Activated T-helper 1 cell treated with anti-CD3 and anti-CD28 coated beads, Interleukin-12 subunit alpha, Interleukin-12 subunit beta, Interleukin-2, Interleukin-4 antibody, amounts not matched to agents 30 ng/mL and 10 ng/mL and 1 ng/mL, durations not matched to agents 14 hours and 24 hours and 36 hours (primary cell): ENCODE measurements around the gene BTBD6. TPM values are rescaled to one million over a fixed set of nuclear protein-coding genes. Genes with fewer than 3 reads are reported as not detected.

ENCODE experiments used
- DNase-seq: peaks from one replicate; pipeline ENCODE4 v3.0.0; 2021; ENCODE audit warnings: low spot score
- H3K27ac Mint-ChIP-seq: one replicate; pipeline ENCODE4 v1.8.0; 2021; ENCODE audit warnings: mild to moderate bottlenecking, mixed read lengths
- H3K27me3 Mint-ChIP-seq: one replicate; pipeline ENCODE4 v1.8.0; 2022; ENCODE audit warnings: mild to moderate bottlenecking, moderate library complexity, mixed read lengths; ENCODE audit not compliant: insufficient read depth
- H3K36me3 Mint-ChIP-seq: one replicate; pipeline ENCODE4 v1.8.0; 2021; ENCODE audit warnings: low read depth, mixed read lengths
- H3K4me1 Mint-ChIP-seq: one replicate; pipeline ENCODE4 v1.8.0; 2021; ENCODE audit warnings: low read depth, mixed read lengths
- H3K4me3 Mint-ChIP-seq: one replicate; pipeline ENCODE4 v1.8.0; 2021; ENCODE audit warnings: mild to moderate bottlenecking, moderate library complexity, mixed read lengths
- H3K9me3 Mint-ChIP-seq: one replicate; pipeline ENCODE4 v1.8.0; 2021; ENCODE audit warnings: mixed read lengths
- intact Hi-C: fragments of 100-400 bp; cut with micrococcal nuclease; formaldehyde crosslinking; loops from one replicate; pipeline ENCODE4 v1.15.1; 2024
- total RNA-seq: library from RNA; stranded (reverse); gene quantifications from 2 replicates; pipeline ENCODE4 v1.2.3, GENCODE V29; 2022

BTBD6 gene
- total RNA-seq, 1 donor from 2014 or later, result 41.9 TPM

DNA sequence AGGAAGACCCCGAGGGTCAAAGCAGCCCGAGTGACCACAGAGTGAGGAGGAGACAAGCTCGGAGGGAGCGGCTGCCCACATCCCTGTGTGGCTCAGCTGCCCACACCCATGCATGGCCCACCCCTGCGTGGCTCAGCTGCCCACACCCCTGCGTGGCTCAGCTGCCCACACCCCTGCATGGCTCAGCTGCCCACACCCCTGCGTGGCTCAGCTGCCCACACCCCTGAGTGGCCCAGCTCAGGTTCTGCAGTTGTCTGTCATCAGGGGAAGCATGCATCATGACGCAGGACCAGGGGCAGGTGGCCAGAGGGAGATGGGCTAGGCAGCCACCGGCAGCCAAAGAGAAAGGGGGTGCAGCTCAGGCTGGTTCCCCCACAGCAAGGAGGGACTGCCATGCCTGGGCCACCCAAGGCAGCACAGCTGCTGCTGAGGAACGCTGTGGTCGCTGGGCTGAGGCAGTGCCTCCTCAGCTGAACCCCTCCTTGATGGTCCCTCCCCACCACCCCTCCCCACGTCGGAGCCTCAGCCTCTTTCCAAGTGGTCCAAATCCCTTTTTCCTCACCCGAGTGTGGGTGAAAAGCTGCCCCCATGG, 33.9 kb upstream of the BTBD6 start:
- H3K27ac Mint-ChIP-seq, result no peak overlapping the region
- H3K4me3 Mint-ChIP-seq, result no peak overlapping the region
- intact Hi-C loops, result no loop called here
- H3K36me3 Mint-ChIP-seq, result peaks cover 3% of the 10 kb centered on the region
- H3K27me3 Mint-ChIP-seq, result no peaks in the 10 kb centered on the region
- no peaks in the 10 kb centered on the region for H3K9me3 Mint-ChIP-seq
- no peaks in the 10 kb centered on the region for H3K4me1 Mint-ChIP-seq
- DNase-seq, result no peak

DNA sequence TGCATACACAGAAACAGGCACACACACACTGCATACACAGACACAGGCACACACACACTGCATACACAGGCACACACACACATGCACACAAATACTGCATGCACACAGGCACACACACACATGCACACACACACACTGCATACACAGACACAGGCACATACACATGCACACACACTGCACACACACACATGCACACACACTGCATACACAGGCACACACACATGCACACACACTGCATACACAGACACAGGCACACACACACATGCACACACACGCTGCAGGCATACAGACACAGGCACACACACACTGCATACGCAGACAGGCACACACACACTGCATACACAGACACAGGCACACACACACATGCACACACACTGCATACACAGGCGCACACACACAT, 32.7 kb upstream of the BTBD6 start:
- intact Hi-C loops, result no loop called here
- Mint-ChIP-seq H3K36me3 (peaks cover 6% of the 10 kb centered on the region), H3K27ac (no peak overlapping the region), H3K4me1 (no peaks in the 10 kb centered on the region), H3K9me3 (no peaks in the 10 kb centered on the region), H3K4me3 (no peak overlapping the region), H3K27me3 (no peaks in the 10 kb centered on the region)
- DNase-seq, result no peak

DNA sequence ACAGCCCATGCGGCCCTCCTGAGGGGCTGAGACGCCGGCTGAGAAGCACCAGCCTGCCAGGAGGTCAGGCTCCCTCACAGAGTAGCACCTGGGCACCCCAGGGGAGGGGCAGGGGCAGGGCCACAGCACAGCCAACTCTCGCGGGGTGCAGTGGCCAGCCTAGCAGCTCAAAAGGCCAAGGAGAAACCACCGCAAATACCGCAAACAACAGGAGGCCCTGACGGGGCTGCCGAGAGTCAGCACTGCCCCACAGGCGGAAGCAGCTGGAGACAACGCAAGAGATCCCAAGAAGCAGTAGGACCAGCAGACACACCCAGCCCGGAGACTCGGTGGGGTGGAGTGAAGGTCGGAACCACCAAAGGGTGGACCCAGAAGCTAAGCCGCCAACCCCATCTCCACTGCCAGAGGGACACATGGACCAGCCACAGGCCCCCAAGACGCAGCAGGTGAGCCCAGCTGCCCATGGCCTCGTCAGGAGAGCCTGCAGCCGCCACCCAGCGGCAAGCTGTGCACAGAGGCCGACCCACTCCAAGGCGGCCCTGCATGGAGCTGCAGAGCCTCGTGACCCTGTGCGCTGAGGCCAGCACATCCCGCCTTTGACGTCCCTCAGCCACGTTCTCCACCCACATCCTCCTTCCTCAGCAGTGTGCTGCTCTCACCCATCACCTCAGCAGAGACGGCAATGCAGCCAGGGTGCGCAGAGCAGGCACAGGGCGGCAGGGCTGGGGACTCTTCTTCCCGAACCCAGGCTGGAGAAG, 31.7 kb upstream of the BTBD6 start:
- H3K4me1 Mint-ChIP-seq, result no peaks in the 10 kb centered on the region
- no peak overlapping the region for H3K4me3 Mint-ChIP-seq
- DNase-seq, result no peak
- no peaks in the 10 kb centered on the region for H3K27me3 Mint-ChIP-seq
- intact Hi-C loops, result no loop called here
- no peak overlapping the region for H3K27ac Mint-ChIP-seq
- H3K36me3 Mint-ChIP-seq, result peaks cover 6% of the 10 kb centered on the region
- H3K9me3 Mint-ChIP-seq, result no peaks in the 10 kb centered on the region

DNA sequence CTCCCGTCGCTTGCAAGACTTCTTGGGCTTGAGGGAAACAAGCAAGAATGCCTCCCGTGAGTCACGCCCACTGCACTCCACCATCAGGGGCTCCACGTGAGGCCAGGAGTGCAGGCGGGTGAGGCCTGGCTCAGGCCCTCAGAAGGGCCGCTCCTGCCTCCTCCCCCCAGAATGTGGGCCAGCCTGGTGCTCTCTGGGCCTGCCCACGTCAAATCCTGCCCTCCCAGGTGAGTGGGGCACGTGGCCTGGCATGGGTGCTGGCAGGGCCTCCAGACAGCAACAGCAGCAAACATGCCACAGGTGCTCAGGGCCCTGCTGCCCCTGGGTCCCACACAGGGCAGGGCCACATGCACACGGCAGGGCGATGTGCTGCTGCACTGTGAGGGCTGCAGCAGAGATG, 30.6 kb upstream of the BTBD6 start:
- Mint-ChIP-seq H3K4me3 (no peak overlapping the region), H3K27ac (no peak overlapping the region), H3K36me3 (peaks cover 11% of the 10 kb centered on the region), H3K9me3 (no peaks in the 10 kb centered on the region), H3K27me3 (no peaks in the 10 kb centered on the region), H3K4me1 (no peaks in the 10 kb centered on the region)
- no peak for DNase-seq
- intact Hi-C loops, result no loop called here

DNA sequence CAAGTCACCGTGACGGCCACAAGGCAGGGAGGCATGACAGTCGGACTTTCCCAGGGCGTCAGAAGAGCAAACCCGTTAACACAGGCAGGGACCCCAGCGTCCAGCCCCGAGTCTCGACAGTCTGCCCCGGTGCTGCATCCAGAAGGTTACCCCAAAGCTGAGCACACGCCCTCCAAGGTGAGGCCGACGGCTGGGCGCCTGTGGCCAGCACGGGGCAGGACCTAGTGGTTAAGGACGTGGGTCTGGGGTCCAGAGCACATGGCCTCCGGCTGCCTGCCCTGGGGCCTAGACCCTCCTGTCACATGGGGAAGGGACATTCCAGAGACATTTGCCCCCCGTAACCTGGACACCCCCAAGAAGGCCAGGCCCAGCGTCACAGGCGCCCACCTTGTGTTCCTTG, 29.7 kb upstream of the BTBD6 start:
- Mint-ChIP-seq H3K27me3 (no peaks in the 10 kb centered on the region), H3K4me1 (no peaks in the 10 kb centered on the region), H3K36me3 (peaks cover 15% of the 10 kb centered on the region), H3K27ac (no peak overlapping the region), H3K9me3 (no peaks in the 10 kb centered on the region), H3K4me3 (no peak overlapping the region)
- intact Hi-C loops, result no loop called here
- no peak for DNase-seq

DNA sequence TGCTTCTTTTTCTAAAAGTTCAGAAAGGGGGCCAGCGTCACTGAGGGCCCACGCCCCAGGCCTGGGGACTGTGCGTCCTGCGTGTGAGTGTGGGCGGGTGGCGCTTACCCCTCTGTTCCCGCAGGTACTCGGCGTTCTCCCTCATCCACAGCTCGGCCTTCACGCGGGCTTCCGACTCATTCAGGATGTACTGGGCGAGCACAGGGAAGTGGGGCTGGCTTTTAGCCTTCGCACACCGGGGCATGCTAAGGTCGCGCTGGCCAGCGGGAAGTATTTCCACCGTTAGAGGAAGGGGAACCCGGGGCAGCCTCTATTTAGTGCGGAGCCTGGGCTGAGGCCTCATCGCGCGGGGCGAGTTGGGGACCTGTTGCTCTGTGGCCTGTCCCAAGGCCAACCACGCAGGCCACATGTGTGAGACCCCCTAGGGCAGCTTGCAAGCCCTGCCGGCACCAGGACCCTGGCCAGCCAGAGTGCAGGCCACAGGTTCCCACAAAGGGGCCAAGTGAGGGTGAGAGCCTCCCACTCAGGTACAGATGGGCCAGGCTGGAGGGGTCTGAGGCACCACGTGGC, 29.2 kb upstream of the BTBD6 start:
- Mint-ChIP-seq H3K9me3 (no peaks in the 10 kb centered on the region), H3K4me3 (no peak overlapping the region)

DNA sequence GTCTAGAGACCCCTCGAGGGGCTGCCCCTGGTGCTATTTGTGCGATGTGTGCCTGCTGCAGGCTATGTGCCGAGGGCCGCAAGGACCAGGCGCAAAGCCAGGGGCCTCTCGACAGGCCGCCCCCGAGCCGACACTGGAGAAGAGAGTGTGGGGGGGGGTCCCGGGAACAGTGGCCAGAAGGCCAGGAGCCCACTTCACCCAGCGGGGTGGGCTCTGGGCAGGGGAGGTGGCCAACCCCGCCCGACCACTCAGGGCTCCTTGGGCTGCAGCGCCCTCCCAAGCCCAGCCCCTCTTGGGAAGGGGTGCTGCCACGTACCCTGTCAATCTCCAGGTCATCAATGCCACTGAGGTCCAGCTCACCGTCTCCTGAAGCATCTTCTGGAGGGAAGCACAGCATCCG, 28.6 kb upstream of the BTBD6 start:
- H3K27me3 Mint-ChIP-seq, result no peaks in the 10 kb centered on the region
- intact Hi-C loops, result no loop called here
- H3K4me1 Mint-ChIP-seq, result no peaks in the 10 kb centered on the region
- H3K36me3 Mint-ChIP-seq, result peaks cover 15% of the 10 kb centered on the region
- H3K9me3 Mint-ChIP-seq, result no peaks in the 10 kb centered on the region
- no peak for DNase-seq
- H3K4me3 Mint-ChIP-seq, result no peak overlapping the region
- H3K27ac Mint-ChIP-seq, result no peak overlapping the region

More for the DNA sequence above, 29.2 kb upstream of the BTBD6 start:
- Mint-ChIP-seq H3K4me1 (no peaks in the 10 kb centered on the region), H3K27ac (no peak overlapping the region), H3K27me3 (no peaks in the 10 kb centered on the region), H3K36me3 (peaks cover 15% of the 10 kb centered on the region)
- intact Hi-C loops, result no loop called here
- DNase-seq, result no peak

DNA sequence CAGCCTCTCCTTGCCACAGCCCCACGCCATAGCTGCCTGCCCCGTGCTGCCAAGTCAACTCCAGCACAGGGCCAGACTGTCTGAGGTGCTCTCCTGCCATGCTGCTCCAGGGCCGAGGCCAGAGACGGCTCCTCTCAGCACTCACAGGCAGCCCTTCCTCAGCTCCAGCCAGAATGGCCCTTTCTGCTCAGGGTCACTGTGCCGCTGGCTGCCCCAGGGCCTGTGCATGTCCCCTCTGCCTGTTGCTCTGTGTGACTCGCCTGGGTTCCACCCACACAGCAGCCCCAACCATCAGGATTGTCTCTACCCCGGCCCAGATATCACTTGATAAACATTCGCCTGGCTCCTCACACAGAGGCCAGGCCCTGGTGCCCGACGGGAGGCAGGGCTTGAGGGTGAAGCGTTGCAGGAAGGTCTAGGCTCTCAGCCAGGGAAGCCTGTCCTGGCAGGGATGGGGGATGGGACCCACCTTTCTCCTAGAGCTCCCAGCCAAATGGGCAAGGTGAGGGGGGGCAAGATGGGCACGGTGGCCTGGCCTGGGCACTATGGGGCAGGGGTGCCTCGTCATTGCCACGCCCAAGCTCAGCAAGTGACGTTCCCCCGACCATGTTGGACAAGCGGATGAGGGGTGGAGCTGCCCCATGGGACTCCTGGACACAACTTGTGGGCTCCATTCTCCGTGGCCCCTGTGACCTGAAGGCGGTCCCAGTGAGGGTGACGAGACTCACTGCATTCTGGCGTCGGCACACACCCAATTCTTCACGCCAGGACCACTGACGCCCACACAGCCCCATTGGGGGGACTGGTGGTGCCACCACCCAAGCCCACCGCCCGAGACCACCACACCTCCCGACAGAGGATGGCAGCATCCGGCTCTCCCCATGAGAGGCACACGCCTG, 27.4 kb upstream of the BTBD6 start:
- intact Hi-C loops, result no loop called here
- H3K4me1 Mint-ChIP-seq, result no peaks in the 10 kb centered on the region
- no peaks in the 10 kb centered on the region for H3K9me3 Mint-ChIP-seq
- no peak overlapping the region for H3K4me3 Mint-ChIP-seq
- H3K27ac Mint-ChIP-seq, result no peak overlapping the region
- no peaks in the 10 kb centered on the region for H3K27me3 Mint-ChIP-seq
- H3K36me3 Mint-ChIP-seq, result peaks cover 22% of the 10 kb centered on the region
- DNase-seq, result no peak

DNA sequence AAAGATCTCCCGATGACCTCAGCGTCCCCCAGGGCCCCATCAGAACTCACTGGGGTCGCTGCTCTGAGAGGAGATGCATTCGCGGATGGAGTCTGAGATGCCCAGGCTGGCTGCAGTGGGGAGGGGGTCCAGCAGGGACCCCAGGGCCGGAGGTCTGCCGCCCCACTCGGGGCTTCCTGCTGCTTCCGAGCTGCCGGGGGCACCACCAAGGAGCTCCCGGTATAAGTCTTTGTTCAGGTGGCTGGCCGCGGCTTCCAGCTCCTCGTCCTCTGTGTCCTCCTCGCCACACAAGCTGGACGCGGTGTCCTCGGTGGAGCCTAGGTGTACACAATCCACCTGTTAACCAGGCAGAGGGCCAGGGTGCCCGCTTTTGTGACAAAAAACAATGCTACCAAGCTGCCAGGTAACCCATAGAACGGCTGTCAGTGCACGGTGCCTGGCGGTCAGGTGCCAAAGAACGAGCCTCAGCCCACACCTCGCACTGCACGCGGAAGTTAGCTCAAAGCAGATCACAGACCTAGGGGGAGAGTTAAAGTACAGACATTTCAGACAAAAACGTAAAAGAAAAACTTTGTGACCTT, 26.6 kb upstream of the BTBD6 start:
- Mint-ChIP-seq H3K27ac (no peak overlapping the region), H3K27me3 (no peaks in the 10 kb centered on the region), H3K9me3 (no peaks in the 10 kb centered on the region), H3K4me3 (no peak overlapping the region), H3K4me1 (no peaks in the 10 kb centered on the region), H3K36me3 (peaks cover 23% of the 10 kb centered on the region)
- DNase-seq, result no peak
- intact Hi-C loops, result no loop called here

DNA sequence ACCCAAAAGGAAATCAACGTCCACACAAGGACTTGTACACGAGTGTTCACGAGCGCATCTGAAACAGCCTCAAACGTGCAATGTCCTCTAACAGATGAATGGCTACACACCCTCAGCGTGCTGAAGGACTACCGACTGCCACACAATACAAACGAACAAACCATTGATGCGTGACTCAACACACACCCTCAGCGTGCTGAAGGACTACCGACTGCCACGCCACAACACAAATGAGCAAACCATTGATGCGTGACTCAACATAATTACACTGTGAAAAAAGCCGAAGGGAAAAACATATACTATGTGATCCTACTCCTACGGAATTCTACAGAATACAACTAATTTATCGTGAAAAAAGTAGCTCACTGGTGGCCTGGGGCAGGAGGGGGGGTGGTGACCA, 25.1 kb upstream of the BTBD6 start:
- no peak for DNase-seq
- peaks cover 23% of the 10 kb centered on the region for H3K36me3 Mint-ChIP-seq
- H3K9me3 Mint-ChIP-seq, result no peaks in the 10 kb centered on the region
- intact Hi-C loops, result no loop called here
- no peaks in the 10 kb centered on the region for H3K4me1 Mint-ChIP-seq
- H3K27ac Mint-ChIP-seq, result no peak overlapping the region
- no peak overlapping the region for H3K4me3 Mint-ChIP-seq
- H3K27me3 Mint-ChIP-seq, result no peaks in the 10 kb centered on the region

DNA sequence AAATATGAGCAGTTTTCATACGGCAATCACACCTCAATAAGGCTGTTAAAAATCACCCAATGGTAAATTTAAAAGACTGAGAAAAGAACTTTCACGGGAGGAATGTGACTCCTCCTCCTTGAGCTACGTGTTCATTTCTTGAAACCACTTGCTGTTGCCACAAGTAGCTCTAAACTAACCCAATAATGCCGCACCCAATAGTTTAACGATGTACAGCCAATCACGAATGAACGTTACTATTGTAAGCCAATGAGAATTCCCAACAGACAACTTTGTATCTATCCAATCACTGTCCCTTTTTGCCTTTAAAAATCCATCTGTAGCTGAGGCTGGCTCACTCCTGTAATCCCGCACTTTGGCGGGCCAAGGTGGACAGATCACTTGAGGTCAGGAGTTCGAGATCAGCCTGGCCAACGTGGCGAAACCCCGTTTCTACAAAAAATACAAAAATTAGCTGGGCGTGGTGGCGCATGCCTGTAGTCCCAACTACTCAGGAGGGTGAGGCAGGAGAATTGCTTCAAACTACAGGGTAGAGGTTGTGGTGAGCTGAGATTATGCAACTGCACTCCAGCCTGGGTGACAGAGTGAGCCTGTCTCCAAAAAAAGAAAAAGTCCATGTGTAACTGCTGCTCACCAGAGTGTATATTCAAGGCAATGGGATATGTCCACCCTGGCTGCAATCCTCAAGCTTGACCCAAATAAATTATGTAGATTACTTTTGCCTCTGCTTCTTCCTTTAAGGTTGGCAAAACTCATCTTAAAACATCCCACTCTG, 24.4 kb upstream of the BTBD6 start:
- H3K4me1 Mint-ChIP-seq, result no peaks in the 10 kb centered on the region
- H3K27ac Mint-ChIP-seq, result no peak overlapping the region
- intact Hi-C loops, result no loop called here
- H3K9me3 Mint-ChIP-seq, result no peaks in the 10 kb centered on the region
- DNase-seq, result no peak
- H3K4me3 Mint-ChIP-seq, result no peak overlapping the region
- H3K27me3 Mint-ChIP-seq, result no peaks in the 10 kb centered on the region
- H3K36me3 Mint-ChIP-seq, result peaks cover 21% of the 10 kb centered on the region

DNA sequence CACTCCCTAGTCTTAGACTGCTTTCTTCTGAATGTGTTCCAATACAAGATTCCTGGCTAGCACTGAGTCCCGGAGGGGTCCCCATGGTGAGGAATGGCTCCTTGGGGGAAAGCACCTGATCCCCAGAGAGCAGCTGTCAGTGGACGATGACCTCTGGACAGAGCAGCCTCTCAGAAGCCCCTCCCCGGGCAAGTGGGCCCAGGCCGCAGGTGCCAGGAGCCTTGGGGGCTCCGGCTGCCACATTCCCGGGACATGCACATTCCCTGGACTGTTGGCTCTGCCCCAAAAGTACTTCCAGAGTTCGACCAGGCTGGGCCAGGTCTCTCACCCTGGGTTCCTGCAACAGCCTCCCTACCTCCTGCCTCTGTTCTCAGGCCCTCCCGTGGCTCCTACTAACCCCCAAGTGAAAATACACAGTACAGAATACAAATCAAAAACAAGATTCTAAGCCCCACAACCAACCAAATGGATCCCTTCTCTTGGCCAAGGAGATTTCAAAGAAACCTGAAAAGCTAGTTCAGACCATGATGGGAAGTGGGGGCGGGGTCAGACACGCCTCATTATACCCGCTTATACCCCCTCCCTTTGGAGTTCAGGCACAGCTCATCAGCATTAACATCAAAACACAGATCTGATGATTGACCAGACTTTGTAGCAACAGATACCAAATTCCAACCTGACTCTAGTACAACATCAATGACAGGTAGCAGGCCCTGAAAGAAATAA, 23.3 kb upstream of the BTBD6 start:
- Mint-ChIP-seq H3K4me1 (no peaks in the 10 kb centered on the region), H3K27me3 (no peaks in the 10 kb centered on the region), H3K9me3 (no peaks in the 10 kb centered on the region), H3K36me3 (peaks cover 19% of the 10 kb centered on the region), H3K4me3 (no peak overlapping the region), H3K27ac (no peak overlapping the region)
- intact Hi-C loops, result no loop called here
- DNase-seq, result no peak
